H9 (cell line): ENCODE results near the gene NAPSA. TPM values are rescaled to one million over a fixed set of nuclear protein-coding genes. Genes with fewer than 3 reads are reported as not detected.

ENCODE experiments used
- DNase-seq: peaks from one replicate; pipeline ENCODE4 v3.0.0-alpha.2; 2017
- H2AFZ ChIP-seq: one replicate; pipeline ENCODE4 v1.6.1; 2013; ENCODE audit warnings: mild to moderate bottlenecking, low read length, control low read depth, moderate library complexity
- H2AK5ac ChIP-seq: 2 replicates; pipeline ENCODE4 v1.6.1; 2013; ENCODE audit warnings: low read length, control low read depth, mixed read lengths; ENCODE audit not compliant: insufficient read length
- H2BK120ac ChIP-seq: one replicate; pipeline ENCODE4 v1.6.1; 2013; ENCODE audit warnings: low read depth, mild to moderate bottlenecking, low read length, control low read depth, inconsistent platforms; ENCODE audit not compliant: poor library complexity, severe bottlenecking
- H2BK12ac ChIP-seq: 2 replicates; pipeline ENCODE4 v1.6.1; 2013; ENCODE audit warnings: low read length, control low read depth, mixed read lengths, low read depth; ENCODE audit not compliant: insufficient read length
- H2BK15ac ChIP-seq: 2 replicates; pipeline ENCODE4 v1.6.1; 2013; ENCODE audit warnings: low read depth, low read length, control low read depth
- H2BK20ac ChIP-seq: one replicate; pipeline ENCODE4 v1.6.1; 2013; ENCODE audit warnings: low read depth, mild to moderate bottlenecking, low read length, control low read depth, inconsistent platforms; ENCODE audit not compliant: poor library complexity, severe bottlenecking
- H2BK5ac ChIP-seq: 2 replicates; pipeline ENCODE4 v1.6.1; 2013; ENCODE audit warnings: low read length, control low read depth, mixed read lengths; ENCODE audit not compliant: insufficient read length
- H3K14ac ChIP-seq: 2 replicates; pipeline ENCODE4 v1.6.1; 2013; ENCODE audit warnings: low read length, control low read depth; ENCODE audit not compliant: insufficient read depth
- H3K18ac ChIP-seq: 2 replicates; pipeline ENCODE4 v1.6.1; 2013; ENCODE audit warnings: low read depth, mild to moderate bottlenecking, mixed read lengths, low read length, control low read depth; ENCODE audit not compliant: insufficient read length
- H3K23ac ChIP-seq: 2 replicates; pipeline ENCODE4 v1.6.1; 2013; ENCODE audit warnings: low read length, control low read depth, mixed read lengths, low read depth; ENCODE audit not compliant: insufficient read length
- H3K23me2 ChIP-seq: 2 replicates; pipeline ENCODE4 v1.6.1; 2013; ENCODE audit warnings: low read depth, mild to moderate bottlenecking, mixed read lengths, low read length, control low read depth; ENCODE audit not compliant: insufficient read length, poor library complexity, severe bottlenecking
- H3K27ac ChIP-seq: 2 replicates; pipeline ENCODE4 v1.5.1; 2013; ENCODE audit warnings: low read length, control low read depth, mixed read lengths, low read depth; ENCODE audit not compliant: insufficient read length
- H3K27me3 ChIP-seq: 2 replicates; pipeline ENCODE4 v1.6.1; 2013; ENCODE audit warnings: low read length, control low read depth, inconsistent platforms; ENCODE audit not compliant: insufficient read depth
- H3K4ac ChIP-seq: 2 replicates; pipeline ENCODE4 v1.6.1; 2013; ENCODE audit warnings: low read depth, mild to moderate bottlenecking, control low read depth, inconsistent platforms, low read length, moderate library complexity
- H3K4me1 ChIP-seq: 2 replicates; pipeline ENCODE4 v1.6.1; 2013; ENCODE audit warnings: low read length, control low read depth, inconsistent platforms; ENCODE audit not compliant: insufficient read depth
- H3K4me2 ChIP-seq: 2 replicates; pipeline ENCODE4 v1.6.1; 2013; ENCODE audit warnings: low read length, control low read depth, mixed read lengths; ENCODE audit not compliant: insufficient read length, insufficient read depth
- H3K56ac ChIP-seq: 2 replicates; pipeline ENCODE4 v1.6.1; 2013; ENCODE audit warnings: low read depth, mild to moderate bottlenecking, mixed read lengths, low read length, control low read depth; ENCODE audit not compliant: insufficient read length
- H3K79me1 ChIP-seq: 2 replicates; pipeline ENCODE4 v1.6.1; 2013; ENCODE audit warnings: low read depth, mild to moderate bottlenecking, moderate library complexity, low read length, control low read depth, inconsistent platforms; ENCODE audit not compliant: insufficient read depth, poor library complexity, severe bottlenecking
- H3K79me2 ChIP-seq: 2 replicates; pipeline ENCODE4 v1.6.1; 2013; ENCODE audit warnings: low read length, control low read depth, inconsistent platforms; ENCODE audit not compliant: insufficient read depth
- H3K9ac ChIP-seq: 2 replicates; pipeline ENCODE4 v1.6.1; 2013; ENCODE audit warnings: low read length, control low read depth, mixed read lengths; ENCODE audit not compliant: insufficient read length; ENCODE audit errors: extremely low read depth
- H3K9me3 ChIP-seq: one replicate; pipeline ENCODE4 v1.6.1; 2013; ENCODE audit warnings: low read depth, low read length, inconsistent platforms; ENCODE audit not compliant: control insufficient read depth
- H3T11ph ChIP-seq: one replicate; pipeline ENCODE4 v1.6.1; 2013; ENCODE audit warnings: mild to moderate bottlenecking, low read length, control low read depth, inconsistent platforms
- H4K20me1 ChIP-seq: one replicate; pipeline ENCODE4 v1.6.1; 2013; ENCODE audit not compliant: control insufficient read depth, insufficient read length, insufficient read depth
- H4K5ac ChIP-seq: 2 replicates; pipeline ENCODE4 v1.6.1; 2013; ENCODE audit warnings: low read depth, mild to moderate bottlenecking, mixed read lengths, low read length, control low read depth; ENCODE audit not compliant: insufficient read length
- H4K8ac ChIP-seq: replicated peaks from 2 replicates; pipeline ENCODE4 v1.6.1; 2013; ENCODE audit warnings: low read length, control low read depth, mixed read lengths, low read depth; ENCODE audit not compliant: insufficient read length
- H4K91ac ChIP-seq: 2 replicates; pipeline ENCODE4 v1.6.1; 2013; ENCODE audit warnings: low read depth, mild to moderate bottlenecking, moderate library complexity, mixed read lengths, low read length, control low read depth; ENCODE audit not compliant: insufficient read length
- H3K27ac Mint-ChIP-seq, 3 experiments: 2 replicates in 2 of 3; 3 replicates in 1 of 3; pipeline ENCODE4 v1.8.0; 2020 to 2021; ENCODE audit warnings: mixed read lengths in 3 of 3, mild to moderate bottlenecking in 1 of 3, moderate library complexity in 1 of 3
- H3K27me3 Mint-ChIP-seq: 2 replicates; pipeline ENCODE4 v1.8.0; 2021; ENCODE audit warnings: low read depth, mild to moderate bottlenecking, moderate library complexity, mixed read lengths
- H3K36me3 Mint-ChIP-seq, 3 experiments: 2 replicates in 2 of 3; 3 replicates in 1 of 3; pipeline ENCODE4 v1.8.0; 2020 to 2021; ENCODE audit warnings: low read depth in 3 of 3, mixed read lengths in 3 of 3; ENCODE audit not compliant: insufficient read depth in 1 of 3
- H3K4me1 Mint-ChIP-seq, 2 experiments: 2 replicates each; pipeline ENCODE4 v1.8.0; 2020; ENCODE audit warnings: mixed read lengths in 2 of 2
- H3K4me3 Mint-ChIP-seq, 2 experiments: 2 replicates in 1 of 2; 3 replicates in 1 of 2; pipeline ENCODE4 v1.8.0; 2020 to 2021; ENCODE audit warnings: mild to moderate bottlenecking in 2 of 2, mixed read lengths in 2 of 2, moderate library complexity in 1 of 2
- H3K9me3 Mint-ChIP-seq, 2 experiments: 2 replicates in 1 of 2; 3 replicates in 1 of 2; pipeline ENCODE4 v1.8.0; 2020; ENCODE audit warnings: mild to moderate bottlenecking in 2 of 2, mixed read lengths in 2 of 2, moderate library complexity in 1 of 2
- CTCF ChIP-seq: fragments of 200-600 bp; sonication (generic); conservative IDR thresholded peaks from 3 replicates; pipeline ENCODE4 v1.8.0; 2021; ENCODE audit warnings: antibody characterized with exemption, mild to moderate bottlenecking
- WGBS: extraction: QIAGEN DNeasy Blood & Tissue Kit; methylation state at CpG from one replicate; pipeline ENCODE4 v1.1.7; 2013; ENCODE audit warnings: missing lambda C conversion rate, low lambda C conversion rate, mixed read lengths; ENCODE audit not compliant: insufficient read length; ENCODE audit errors: extremely low coverage; 5-methylcytosine and 5-hydroxymethylcytosine counted together
- total RNA-seq: library from RNA; stranded (reverse); gene quantifications from 2 replicates; pipeline ENCODE4 v1.2.1, GENCODE V29; 2021

Gene NAPSA
- total RNA-seq, 1 experiment from 2014 or later: 0.44 TPM

GRCh38 chr19:50371914-50372475 is 6.6 kb upstream of the NAPSA start:
- Histone ChIP-seq H4K8ac (no peak overlapping the region), H3K27ac (no peak overlapping the region), H3K23ac (no peak overlapping the region), H3K56ac (no peak overlapping the region), H3K23me2 (peaks cover 5% of the 10 kb centered on the region), H3K9me3 (no peaks in the 10 kb centered on the region), H4K20me1 (no peaks in the 10 kb centered on the region), H2BK5ac (no peak overlapping the region), H3K9ac (no peak overlapping the region), H4K91ac (no peak overlapping the region), H2BK12ac (no peak overlapping the region), H3K14ac (no peak overlapping the region), H3K27me3 (no peaks in the 10 kb centered on the region), H2AK5ac (no peak overlapping the region), H3K4me1 (no peaks in the 10 kb centered on the region), H3K4ac (no peak overlapping the region), H3K79me2 (no peaks in the 10 kb centered on the region), H2BK20ac (no peak overlapping the region), H2BK120ac (no peak overlapping the region), H2AFZ (no peak overlapping the region), H2BK15ac (no peak overlapping the region), H3K4me2 (no peak overlapping the region), H3T11ph (no peak overlapping the region), H4K5ac (no peak overlapping the region), H3K79me1 (no peaks in the 10 kb centered on the region), H3K18ac (no peak overlapping the region)
- Mint-ChIP-seq H3K27me3 (peaks cover 12% of the 10 kb centered on the region), H3K9me3 (0 out of 5 replicates have a peak, but pooled peaks cover 0 to 4% of the 10 kb centered on the region in 2 experiments), H3K4me1 (peaks cover 12% of the 10 kb centered on the region in 2 experiments), H3K27ac (no peak overlapping the region), H3K4me3 (no peak overlapping the region), H3K36me3 (peaks cover 0 to under 1% (median 0%) of the 10 kb centered on the region in 3 experiments; a peak in 2 of 7 replicates)
- DNase-seq: no peak
- no CpG with 5 or more reads among the region's 10 CpGs for WGBS
- no peak for TF ChIP-seq CTCF
